ENCODE results near the gene PRPF40B.

The PRPF40B gene

DNA sequence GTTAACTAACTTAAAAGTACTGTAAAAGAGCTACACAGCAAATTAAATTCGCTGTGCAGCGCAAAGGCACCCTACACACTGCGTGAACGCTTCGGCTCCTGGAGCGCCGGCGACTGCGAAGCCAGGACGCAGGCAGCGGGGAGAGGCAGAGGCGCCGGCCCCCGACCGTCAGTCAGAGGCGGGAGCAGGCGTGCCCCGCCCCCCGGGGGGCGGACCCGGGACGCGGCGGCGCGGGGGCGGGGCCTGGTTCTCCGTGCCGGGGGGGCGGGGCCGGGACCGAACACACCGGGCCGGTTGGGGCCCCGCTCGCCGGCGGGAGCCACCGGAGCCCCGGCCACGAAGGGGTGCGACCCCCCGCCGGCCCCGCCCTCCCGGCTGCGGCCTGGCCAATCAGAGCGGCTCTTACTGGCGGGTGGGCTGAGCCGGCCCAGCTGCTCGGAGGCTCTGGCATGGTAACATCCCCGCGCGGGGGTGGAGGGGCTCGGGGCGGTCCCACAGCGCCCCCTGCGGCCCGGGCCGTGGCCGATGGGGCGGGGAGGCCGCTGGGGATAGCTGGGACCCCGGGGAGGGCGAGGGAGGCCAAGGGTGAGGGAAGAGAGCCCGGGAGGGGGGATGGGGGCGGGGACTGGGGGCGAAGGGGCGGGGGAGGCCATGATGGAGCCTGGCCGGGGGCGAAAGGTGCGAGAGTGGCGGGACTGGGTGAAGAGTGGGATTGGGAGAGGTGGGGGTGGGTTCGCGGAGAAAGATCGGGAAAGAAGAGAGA, at the start of gene PRPF40B:
Gene PRPF40B, plus strand, starts transcription at position 420 of the 763 bp plus-strand sequence. Its CDS starts 30 bp downstream, at position 450.
- Histone ChIP-seq H3K4me3 (ENCODE audit: low read length) (peak within 1 kb of the TSS; percentile 59), H3K4me1 (ENCODE audit: insufficient read depth, low read length) (peaks cover 15% of the 10 kb centered on the region), H2AFZ (ENCODE audit: low read depth, low read length) (peak within 1 kb of the TSS; percentile 79), H3K36me3 (ENCODE audit: insufficient read depth, low read length) (no peaks in the 10 kb centered on the region), H3K9me3 (ENCODE audit: low read length) (no peaks in the 10 kb centered on the region), H3K27me3 (ENCODE audit: insufficient read depth, low read length) (no peaks in the 10 kb centered on the region)

DNA sequence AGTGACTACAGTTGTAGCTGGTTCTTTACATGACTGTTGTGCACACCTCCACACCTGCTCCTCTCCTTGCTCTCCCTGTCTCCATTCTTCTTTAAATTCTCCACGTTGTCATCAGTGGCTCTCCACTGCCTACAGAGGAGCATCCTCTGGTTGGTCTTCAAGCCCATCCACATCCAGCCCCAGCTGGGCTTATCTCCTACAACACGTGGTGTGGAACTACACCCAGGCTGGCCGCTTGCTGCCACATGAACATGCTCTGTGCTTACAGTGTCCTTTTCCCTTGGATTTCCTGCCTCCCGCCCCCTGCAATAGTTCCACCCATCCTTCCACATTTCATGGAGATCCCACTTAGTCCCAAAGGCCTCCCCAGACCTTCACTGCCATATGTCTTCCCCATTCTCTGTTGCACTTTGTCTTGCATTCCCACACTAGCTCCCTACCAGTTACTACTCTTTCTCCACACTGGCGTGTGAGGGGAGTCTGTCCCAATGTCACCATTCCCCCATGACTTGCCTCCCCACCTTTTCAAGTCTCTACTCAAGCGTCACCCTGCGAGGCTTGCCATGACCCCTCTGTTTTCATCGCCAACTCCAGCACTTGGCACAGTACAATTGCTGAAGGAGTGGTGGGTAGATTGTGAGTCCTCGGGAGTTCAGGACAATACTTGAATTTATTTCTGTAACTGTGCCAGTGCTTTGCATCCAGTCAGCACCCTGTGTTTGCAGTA, 45.6 kb upstream of the PRPF40B start:
- Histone ChIP-seq H3K9me3 (ENCODE audit: low read length) (no peaks in the 10 kb centered on the region), H3K4me3 (ENCODE audit: low read length) (no peak overlapping the region), H3K4me1 (ENCODE audit: insufficient read depth, low read length) (peaks cover 12% of the 10 kb centered on the region), H3K36me3 (ENCODE audit: insufficient read depth, low read length) (peaks cover 5% of the 10 kb centered on the region), H2AFZ (ENCODE audit: low read depth, low read length) (no peak overlapping the region), H3K27me3 (ENCODE audit: insufficient read depth, low read length) (no peaks in the 10 kb centered on the region)

DNA sequence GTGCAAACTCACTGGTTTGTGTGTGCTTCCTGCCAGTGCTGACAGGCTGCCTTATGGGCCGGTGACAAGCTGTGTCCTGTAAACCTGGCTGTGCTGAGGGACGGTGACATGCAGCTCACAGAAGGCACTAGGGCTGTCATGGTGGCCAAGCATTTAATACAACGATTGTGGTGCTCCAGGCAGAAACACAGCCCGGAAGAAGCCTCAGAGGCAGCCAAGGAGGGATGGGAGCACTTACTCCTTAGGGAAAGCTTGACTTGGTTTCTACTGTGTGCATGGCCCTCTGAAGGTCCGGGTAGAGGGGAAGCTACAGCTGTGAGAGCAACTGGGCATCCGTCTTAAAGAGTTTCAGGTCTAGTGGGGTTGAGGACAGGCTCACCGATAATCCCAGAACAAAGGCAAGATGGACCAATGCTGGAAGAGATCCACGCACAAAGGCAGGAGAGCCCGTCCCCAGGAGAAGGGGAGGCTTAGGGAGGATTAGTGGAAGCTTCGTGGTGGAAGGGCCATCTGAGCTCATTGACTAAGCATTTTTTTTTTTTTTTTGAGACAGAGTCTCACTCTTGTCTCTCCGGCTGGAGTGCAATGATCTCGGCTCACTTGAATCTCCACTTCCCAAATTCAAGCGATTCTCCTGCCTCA, 44.8 kb upstream of the PRPF40B start:
- peaks cover 12% of the 10 kb centered on the region for H3K4me1 ChIP-seq (ENCODE audit: insufficient read depth, low read length)
- no peaks in the 10 kb centered on the region for H3K27me3 ChIP-seq (ENCODE audit: insufficient read depth, low read length)
- no peak overlapping the region for H2AFZ ChIP-seq (ENCODE audit: low read depth, low read length)
- no peak overlapping the region for H3K4me3 ChIP-seq (ENCODE audit: low read length)
- H3K9me3 ChIP-seq (ENCODE audit: low read length) = no peaks in the 10 kb centered on the region
- peaks cover 5% of the 10 kb centered on the region for H3K36me3 ChIP-seq (ENCODE audit: insufficient read depth, low read length)

DNA sequence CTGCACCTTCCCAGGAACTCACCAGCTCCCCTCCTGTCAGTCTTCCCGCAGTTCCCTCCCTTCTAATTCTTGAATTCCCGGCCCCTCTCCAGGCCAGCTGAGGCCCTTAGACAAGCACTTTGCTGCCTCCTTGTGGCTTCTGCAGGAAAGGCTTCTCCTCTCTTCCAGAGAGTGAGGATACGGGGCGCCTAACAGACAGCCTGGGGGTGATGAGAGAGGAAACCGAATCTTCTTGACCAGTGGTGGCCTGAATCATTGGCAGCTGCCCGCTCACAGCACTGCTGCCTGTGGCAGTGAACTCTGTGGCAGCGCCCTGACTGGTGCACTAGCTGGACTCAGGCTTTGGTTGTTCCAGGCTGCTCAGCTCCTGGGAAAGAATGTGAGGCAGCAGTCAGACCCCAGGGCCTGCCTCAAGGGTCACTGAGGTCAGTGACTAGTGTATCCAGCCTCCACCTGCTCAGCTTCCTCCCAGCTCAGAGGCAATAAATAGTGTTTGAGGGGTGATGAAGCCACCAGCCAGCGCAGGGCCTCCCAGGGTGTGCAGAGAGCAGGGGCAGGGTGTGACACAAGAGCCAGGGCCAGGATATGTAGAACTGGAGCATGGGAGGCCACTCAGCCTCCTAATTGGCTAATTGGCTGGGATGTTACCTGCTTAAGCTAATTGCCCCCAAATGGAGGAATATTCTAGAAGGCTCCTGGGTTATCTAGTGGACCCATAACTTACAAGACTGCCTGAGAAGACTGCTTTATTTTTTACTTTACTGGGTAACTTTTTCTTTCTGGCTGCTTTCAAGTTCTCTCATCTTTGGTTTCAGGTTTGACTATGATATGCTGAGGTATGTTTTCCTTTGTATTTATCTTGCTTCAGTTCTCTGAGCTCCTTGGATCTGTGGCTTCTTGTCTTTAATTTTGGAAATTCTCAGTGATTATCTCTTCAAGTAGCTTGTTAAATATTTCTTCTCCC, 42.5 kb upstream of the PRPF40B start:
- Histone ChIP-seq H2AFZ (ENCODE audit: low read depth, low read length) (no peak overlapping the region), H3K27me3 (ENCODE audit: insufficient read depth, low read length) (no peaks in the 10 kb centered on the region), H3K9me3 (ENCODE audit: low read length) (no peaks in the 10 kb centered on the region), H3K4me1 (ENCODE audit: insufficient read depth, low read length) (peaks cover 12% of the 10 kb centered on the region), H3K36me3 (ENCODE audit: insufficient read depth, low read length) (peaks cover 5% of the 10 kb centered on the region), H3K4me3 (ENCODE audit: low read length) (no peak overlapping the region)

DNA sequence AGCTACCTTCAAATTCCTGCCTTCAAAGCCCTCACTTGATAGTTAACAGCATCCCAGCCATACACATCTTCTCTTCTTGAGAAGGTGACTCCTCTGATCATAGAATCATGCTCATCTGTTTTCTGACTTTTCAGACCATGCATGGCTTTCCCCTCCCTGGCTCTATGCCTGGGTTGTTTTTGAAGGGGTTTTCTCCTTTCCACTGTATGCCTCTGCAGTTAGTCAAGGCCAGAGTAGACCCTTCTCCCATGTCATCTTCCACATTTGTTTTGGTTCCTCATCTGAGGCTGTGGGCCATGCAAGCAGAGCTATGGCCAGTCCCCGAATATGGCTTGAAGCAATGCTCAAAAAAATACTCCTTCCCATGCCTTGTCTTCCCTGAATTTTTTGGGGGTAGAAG, 41.2 kb upstream of the PRPF40B start:
- Histone ChIP-seq H3K27me3 (ENCODE audit: insufficient read depth, low read length) (no peaks in the 10 kb centered on the region), H2AFZ (ENCODE audit: low read depth, low read length) (no peak overlapping the region), H3K36me3 (ENCODE audit: insufficient read depth, low read length) (peaks cover 5% of the 10 kb centered on the region), H3K9me3 (ENCODE audit: low read length) (no peaks in the 10 kb centered on the region), H3K4me1 (ENCODE audit: insufficient read depth, low read length) (peaks cover 12% of the 10 kb centered on the region), H3K4me3 (ENCODE audit: low read length) (no peak overlapping the region)

DNA sequence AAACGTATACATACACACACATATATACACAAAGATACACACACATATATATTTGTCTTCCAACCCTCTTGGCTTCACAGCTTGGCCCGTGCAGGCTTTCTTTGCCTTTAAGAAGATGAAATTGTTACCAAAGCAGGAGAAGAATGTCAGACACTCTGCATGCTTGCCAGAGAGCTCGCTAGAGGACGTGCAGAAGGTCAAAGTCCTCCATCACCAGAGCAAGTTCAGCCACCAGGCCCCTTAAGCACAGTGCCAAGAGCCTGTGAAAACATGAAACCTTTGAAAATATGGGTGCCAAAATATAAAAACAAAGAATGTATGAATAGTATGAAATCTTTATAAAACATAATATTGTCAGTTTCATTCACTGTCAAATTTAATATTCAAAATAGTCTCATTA, 40.5 kb upstream of the PRPF40B start:
- Histone ChIP-seq H3K27me3 (ENCODE audit: insufficient read depth, low read length) (no peaks in the 10 kb centered on the region), H3K4me1 (ENCODE audit: insufficient read depth, low read length) (peaks cover 12% of the 10 kb centered on the region), H3K4me3 (ENCODE audit: low read length) (no peak overlapping the region)

DNA sequence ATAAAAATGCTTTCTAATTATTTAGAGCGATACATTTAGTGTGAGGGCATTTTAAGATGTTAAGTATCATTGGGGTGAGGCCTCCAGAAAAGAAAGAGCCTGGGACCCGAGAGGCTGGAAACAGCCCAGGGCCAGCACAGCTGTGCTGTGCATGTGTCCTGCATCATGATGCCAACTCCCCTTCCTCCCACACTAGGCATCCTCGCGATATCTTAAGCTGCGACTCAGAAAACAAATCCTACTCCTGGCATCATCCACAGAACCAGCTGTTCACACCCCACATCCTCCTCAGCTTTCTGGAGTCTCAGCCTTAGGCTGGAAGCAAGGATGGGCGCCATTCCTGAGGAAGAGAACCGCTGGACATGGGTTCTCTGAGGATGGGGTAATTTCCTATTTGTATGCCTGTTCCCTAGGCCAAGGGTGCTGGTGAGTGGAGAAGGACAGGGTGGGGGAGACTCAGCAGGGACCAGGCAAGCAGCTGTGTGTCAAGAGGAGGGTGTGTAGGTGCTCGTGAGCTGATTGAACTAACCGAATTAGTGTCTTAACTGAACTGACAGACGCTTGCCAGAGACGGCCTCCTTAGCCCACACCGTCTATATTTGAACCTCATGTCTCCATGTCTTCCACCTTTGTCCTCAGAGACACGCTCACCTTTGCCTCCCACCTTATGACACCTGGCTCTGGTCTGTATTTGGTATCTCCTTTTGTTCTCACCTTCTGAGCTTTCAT, 39.8 kb upstream of the PRPF40B start:
- no peak overlapping the region for H3K4me3 ChIP-seq (ENCODE audit: low read length)
- H3K4me1 ChIP-seq (ENCODE audit: insufficient read depth, low read length) = peaks cover 12% of the 10 kb centered on the region
- no peaks in the 10 kb centered on the region for H3K27me3 ChIP-seq (ENCODE audit: insufficient read depth, low read length)
- H3K36me3 ChIP-seq (ENCODE audit: insufficient read depth, low read length) = peaks cover 3% of the 10 kb centered on the region
- H3K9me3 ChIP-seq (ENCODE audit: low read length) = no peaks in the 10 kb centered on the region
- no peak overlapping the region for H2AFZ ChIP-seq (ENCODE audit: low read depth, low read length)

More for the DNA sequence above, 40.5 kb upstream of the PRPF40B start:
- no peak overlapping the region for H2AFZ ChIP-seq (ENCODE audit: low read depth, low read length)
- peaks cover 3% of the 10 kb centered on the region for H3K36me3 ChIP-seq (ENCODE audit: insufficient read depth, low read length)
- H3K9me3 ChIP-seq (ENCODE audit: low read length) = no peaks in the 10 kb centered on the region

DNA sequence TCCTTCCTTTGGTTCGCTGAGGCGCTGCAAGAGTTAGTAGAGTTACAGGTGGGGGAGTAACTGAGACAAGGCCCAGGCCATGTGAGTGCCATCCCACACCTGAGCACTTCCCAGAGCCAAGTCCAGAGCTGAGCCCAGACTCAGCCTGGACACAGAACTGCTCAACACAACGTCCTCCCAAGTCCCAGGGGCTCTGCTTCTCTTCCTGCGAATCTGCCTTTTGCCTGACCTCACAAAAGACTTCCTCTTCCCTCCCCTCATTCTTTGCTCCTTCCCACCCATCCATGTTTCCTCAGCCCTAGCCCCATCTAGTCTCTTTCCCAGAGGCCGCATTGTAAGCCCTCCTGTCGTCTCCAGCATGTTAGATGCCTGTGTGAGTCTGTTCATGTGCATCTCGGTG, 38.8 kb upstream of the PRPF40B start:
- no peaks in the 10 kb centered on the region for H3K9me3 ChIP-seq (ENCODE audit: low read length)
- no peak overlapping the region for H3K4me3 ChIP-seq (ENCODE audit: low read length)
- H3K27me3 ChIP-seq (ENCODE audit: insufficient read depth, low read length) = no peaks in the 10 kb centered on the region
- no peak overlapping the region for H2AFZ ChIP-seq (ENCODE audit: low read depth, low read length)
- H3K36me3 ChIP-seq (ENCODE audit: insufficient read depth, low read length) = peaks cover 3% of the 10 kb centered on the region
- peaks cover 12% of the 10 kb centered on the region for H3K4me1 ChIP-seq (ENCODE audit: insufficient read depth, low read length)

DNA sequence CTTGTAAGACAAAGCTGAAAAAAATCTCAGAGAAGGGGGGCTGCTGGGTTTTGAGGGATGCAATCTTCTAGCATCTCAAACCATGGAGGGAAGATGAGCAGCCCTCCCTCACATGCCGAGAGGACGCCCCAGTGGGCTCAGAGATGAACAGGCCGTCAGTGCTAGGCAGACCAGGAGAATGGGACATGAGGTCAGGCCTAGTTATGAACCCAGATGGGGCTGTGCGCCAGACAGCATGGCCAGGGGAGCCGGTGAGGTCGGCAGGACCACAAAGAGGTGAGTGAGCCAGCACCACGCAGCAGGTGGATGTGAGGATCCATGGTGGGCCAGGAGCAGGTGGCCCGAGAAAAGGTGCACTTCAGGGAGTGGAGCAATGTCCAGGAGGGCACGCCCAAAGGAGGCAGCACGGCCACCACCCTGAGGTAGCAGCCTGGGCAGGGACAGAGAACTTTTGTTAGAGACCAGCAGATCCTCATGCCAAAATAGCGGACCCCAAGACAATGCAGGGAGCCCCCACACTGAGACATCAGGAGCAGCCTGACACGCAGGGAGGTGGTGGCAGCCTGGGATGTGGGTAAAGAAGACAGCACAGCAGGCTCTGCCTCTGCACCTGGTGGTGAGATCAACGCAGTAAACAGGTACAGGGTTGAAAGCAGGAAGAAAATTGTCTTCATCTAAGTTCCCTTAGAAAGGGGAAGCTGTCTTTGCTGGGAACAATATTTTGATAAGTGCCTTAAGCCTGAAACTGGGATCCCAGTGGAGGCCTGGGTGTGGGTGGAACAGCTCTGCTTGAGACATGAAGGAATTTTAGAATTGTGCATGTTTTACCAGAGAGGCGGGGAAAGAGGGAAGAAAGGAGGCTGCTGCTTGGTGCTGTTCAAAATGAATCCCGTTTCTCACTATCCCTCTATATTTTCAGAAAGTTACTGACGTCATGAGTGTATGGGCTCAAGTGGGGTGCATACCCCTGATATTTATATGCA, 37.6 kb upstream of the PRPF40B start:
- Histone ChIP-seq H3K36me3 (ENCODE audit: insufficient read depth, low read length) (peaks cover 3% of the 10 kb centered on the region), H3K27me3 (ENCODE audit: insufficient read depth, low read length) (no peaks in the 10 kb centered on the region), H3K4me1 (ENCODE audit: insufficient read depth, low read length) (peaks cover 6% of the 10 kb centered on the region), H3K4me3 (ENCODE audit: low read length) (no peak overlapping the region), H2AFZ (ENCODE audit: low read depth, low read length) (no peak overlapping the region), H3K9me3 (ENCODE audit: low read length) (peaks cover 2% of the 10 kb centered on the region)

DNA sequence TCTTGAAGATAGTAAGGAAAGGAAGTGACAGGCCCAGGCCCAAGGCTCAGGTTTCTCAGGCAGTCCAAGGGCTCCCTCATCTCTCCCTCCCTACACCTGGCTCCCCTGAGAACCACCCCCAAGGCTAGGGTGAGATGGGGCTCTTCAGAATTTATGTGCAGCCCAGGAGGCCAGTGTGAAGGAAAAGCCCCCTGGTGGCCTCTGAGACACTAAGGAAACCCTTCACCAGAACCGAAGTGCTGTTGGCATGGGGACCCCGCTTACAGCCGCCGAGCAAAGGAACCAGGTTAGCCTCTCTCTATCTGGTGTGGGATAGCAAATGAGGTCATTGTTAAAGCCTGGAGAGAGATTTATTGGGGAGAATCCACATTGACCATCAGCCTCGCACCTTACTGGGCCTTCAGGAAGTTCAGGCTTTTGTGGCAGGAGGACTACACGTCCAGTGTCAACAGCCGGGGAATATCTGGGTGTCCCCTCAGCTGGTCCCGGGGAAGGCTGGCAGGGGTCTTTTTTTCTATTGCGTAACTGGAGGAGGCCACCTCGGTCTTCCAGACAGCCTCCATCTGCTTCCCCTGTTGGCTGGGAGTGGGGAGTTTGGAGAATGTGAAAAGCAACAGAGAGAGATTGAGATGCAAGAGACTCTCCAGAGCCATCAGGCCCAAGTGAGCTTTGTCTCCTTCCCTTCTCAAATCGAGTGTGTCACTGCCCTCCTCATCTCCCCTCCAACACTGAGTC, 36.0 kb upstream of the PRPF40B start:
- Histone ChIP-seq H3K4me3 (ENCODE audit: low read length) (no peak overlapping the region), H3K4me1 (ENCODE audit: insufficient read depth, low read length) (no peaks in the 10 kb centered on the region), H3K9me3 (ENCODE audit: low read length) (peaks cover 2% of the 10 kb centered on the region)

DNA sequence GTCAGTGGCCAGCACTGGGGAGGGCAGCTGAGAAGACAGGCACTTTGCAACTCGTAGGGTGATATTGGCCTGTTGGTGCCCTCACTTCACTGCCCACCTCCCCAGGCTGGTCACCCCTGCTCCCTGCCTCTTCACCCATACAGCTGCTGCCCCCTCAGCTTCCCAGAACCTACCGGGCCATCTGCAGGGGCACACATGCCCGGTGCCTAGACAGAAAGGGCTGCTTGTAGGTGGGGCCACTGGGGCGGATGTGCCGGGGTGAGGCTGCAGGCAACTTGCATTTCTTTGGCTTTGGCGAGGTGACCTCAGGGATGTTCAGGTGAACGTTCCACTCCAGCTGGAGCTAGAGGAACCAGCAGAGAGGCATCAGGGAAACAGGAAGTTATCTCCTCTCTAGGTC, 35.1 kb upstream of the PRPF40B start:
- Histone ChIP-seq H3K4me1 (ENCODE audit: insufficient read depth, low read length) (no peaks in the 10 kb centered on the region), H3K9me3 (ENCODE audit: low read length) (peaks cover 2% of the 10 kb centered on the region), H3K36me3 (ENCODE audit: insufficient read depth, low read length) (peaks cover 9% of the 10 kb centered on the region), H2AFZ (ENCODE audit: low read depth, low read length) (no peak overlapping the region), H3K4me3 (ENCODE audit: low read length) (no peak overlapping the region), H3K27me3 (ENCODE audit: insufficient read depth, low read length) (no peaks in the 10 kb centered on the region)

More for the DNA sequence above, 36.0 kb upstream of the PRPF40B start:
- Histone ChIP-seq H3K36me3 (ENCODE audit: insufficient read depth, low read length) (peaks cover 9% of the 10 kb centered on the region), H3K27me3 (ENCODE audit: insufficient read depth, low read length) (no peaks in the 10 kb centered on the region), H2AFZ (ENCODE audit: low read depth, low read length) (no peak overlapping the region)

All from neuron (in vitro differentiated cells).